Spinal cord (tissue), 10 donors: ENCODE results near the gene TCEANC. TPM values are rescaled to one million over a fixed set of nuclear protein-coding genes. Genes with fewer than 3 reads are reported as not detected.
"Not testable (repeated sequence)": the region's sequence is repeated elsewhere in the genome, so short reads cannot be mapped to it uniquely, and the experiment has no call there.

Experiments
- DNase-seq, 6 donors: peaks; one replicate each; pipeline versions ENCODE4 v3.0.0 to v3.0.0-alpha.2; 2013 to 2015; ENCODE audit warnings: low spot score in 6 of 6, low read depth in 4 of 6
- H3K27ac ChIP-seq: one replicate; pipeline ENCODE4 v1.5.1; 2013; ENCODE audit warnings: low read depth, low read length, control low read depth
- H3K27me3 ChIP-seq: one replicate; pipeline ENCODE4 v1.6.1; 2013; ENCODE audit warnings: low read length; ENCODE audit not compliant: control insufficient read depth, insufficient read depth
- H3K36me3 ChIP-seq: one replicate; pipeline ENCODE4 v1.6.1; 2013; ENCODE audit warnings: low read length; ENCODE audit not compliant: control insufficient read depth, insufficient read depth
- H3K4me1 ChIP-seq: one replicate; pipeline ENCODE4 v1.6.1; 2013; ENCODE audit warnings: low read length; ENCODE audit not compliant: control insufficient read depth, insufficient read depth
- H3K4me3 ChIP-seq: one replicate; pipeline ENCODE4 v1.5.1; 2013; ENCODE audit warnings: low read depth, low read length, control low read depth
- H3K9me3 ChIP-seq: one replicate; pipeline ENCODE4 v1.6.1; 2013; ENCODE audit warnings: low read length; ENCODE audit not compliant: control insufficient read depth, insufficient read depth
- whole genome bisulfite sequencing: methylation state at CpG from one replicate; pipeline ENCODE4 v1.1.5; 2013; ENCODE audit warnings: missing lambda C conversion rate; ENCODE audit not compliant: insufficient coverage; 5-methylcytosine and 5-hydroxymethylcytosine counted together
- polyA plus RNA-seq, 2 donors: library from polyadenylated mRNA; unstranded; fragments of 120-200 nt; gene quantifications; one replicate each; pipeline ENCODE4 v1.2.1, GENCODE V29; 2013; ENCODE audit not compliant: insufficient read length in 2 of 2
- total RNA-seq, 2 donors: library from RNA; depleted of rRNA in 1 of 2; stranded (reverse); fragments of 120-200 nt in 1 of 2; fragments of >200 nt in 1 of 2; gene quantifications; one replicate each; pipeline versions ENCODE4 v1.2.3 to v1.2.4, GENCODE V29; 2013 to 2014
- donor health status: healthy.

Gene TCEANC
- total and polyA plus RNA-seq, 4 donors = 4.7 to 9.6 (median 7.1) TPM

DNA sequence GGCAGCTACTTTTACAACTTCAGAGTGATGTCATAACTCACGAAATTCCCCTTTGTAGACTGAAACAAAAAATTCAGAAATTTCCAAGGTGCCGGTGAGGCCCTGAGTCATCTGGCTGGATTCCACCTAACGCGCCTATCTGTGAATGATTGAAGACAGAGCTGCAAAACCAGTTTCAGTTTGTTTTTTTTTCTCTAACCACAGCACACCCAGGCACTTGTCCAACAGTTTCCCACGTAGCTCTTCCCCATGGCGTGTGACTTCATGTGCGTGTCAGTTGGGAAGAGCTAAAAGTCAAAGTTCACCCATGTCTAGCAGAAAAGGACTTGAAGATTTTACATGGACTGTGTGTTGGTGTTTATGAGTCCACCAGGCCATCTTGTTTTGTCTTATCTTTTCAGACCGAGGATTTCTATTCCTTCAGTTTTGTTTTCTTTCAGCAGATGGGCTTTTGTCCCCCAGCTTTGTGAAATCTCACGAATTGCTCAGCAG lies 16.4 kb downstream of the TCEANC start:
- DNase-seq = no peak
- WGBS = 60% methylated on average over 4 of the region's 9 CpGs
- Histone ChIP-seq H3K27me3 (peaks cover 26% of the 10 kb centered on the region), H3K4me1 (peaks cover 6% of the 10 kb centered on the region), H3K4me3 (no peak overlapping the region), H3K9me3 (no peaks in the 10 kb centered on the region), H3K36me3 (no peaks in the 10 kb centered on the region), H3K27ac (no peak overlapping the region)

DNA sequence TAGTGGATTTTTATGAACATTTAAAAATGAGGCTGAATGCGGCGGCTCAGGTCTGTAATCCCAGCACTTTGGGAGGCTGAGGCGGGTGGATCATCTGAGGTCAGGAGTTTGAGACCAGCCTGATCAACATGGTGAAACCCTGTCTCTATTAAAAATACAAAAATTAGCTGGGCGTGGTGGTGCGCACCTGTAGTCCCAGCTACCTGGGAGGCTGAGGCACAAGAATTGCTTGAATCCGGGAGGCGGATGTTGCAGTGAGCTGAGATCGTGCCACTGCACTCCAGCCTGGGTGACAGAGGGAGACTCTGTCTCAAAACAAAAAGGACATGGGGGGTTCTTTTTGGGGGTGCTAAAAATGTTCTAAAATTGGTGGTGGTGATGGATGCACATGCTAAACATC lies 16.8 kb downstream of the TCEANC start:
- not testable (repeated sequence) for H3K9me3 ChIP-seq, DNase-seq, H3K36me3 ChIP-seq, H3K4me1 ChIP-seq, H3K27ac ChIP-seq, H3K4me3 ChIP-seq
- WGBS = 94% methylated on average over 4 of the region's 8 CpGs
- H3K27me3 ChIP-seq = peaks cover 25% of the 10 kb centered on the region

DNA sequence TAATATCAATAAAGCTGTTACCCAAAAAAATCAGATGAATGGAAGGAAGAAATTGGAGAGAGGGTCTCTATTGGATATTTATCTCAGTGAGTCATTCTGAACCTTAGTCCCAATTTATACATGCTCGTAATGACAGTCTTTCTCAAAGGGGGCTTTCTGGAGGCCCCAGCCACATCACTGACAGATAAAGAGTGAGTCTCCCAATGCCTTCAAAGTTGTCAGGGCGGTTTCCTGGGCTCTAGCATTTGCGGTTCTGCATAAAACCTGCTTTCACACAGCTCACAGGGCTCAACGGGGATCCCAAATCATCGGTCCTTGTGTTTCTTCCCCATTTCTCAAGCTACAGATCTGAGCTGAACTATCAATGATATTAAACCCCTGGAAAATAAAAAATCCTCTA lies 17.3 kb downstream of the TCEANC start:
- peaks cover 6% of the 10 kb centered on the region for H3K4me1 ChIP-seq
- 89% methylated on average over 5 of the region's 5 CpGs for WGBS
- no peaks in the 10 kb centered on the region for H3K9me3 ChIP-seq

DNA sequence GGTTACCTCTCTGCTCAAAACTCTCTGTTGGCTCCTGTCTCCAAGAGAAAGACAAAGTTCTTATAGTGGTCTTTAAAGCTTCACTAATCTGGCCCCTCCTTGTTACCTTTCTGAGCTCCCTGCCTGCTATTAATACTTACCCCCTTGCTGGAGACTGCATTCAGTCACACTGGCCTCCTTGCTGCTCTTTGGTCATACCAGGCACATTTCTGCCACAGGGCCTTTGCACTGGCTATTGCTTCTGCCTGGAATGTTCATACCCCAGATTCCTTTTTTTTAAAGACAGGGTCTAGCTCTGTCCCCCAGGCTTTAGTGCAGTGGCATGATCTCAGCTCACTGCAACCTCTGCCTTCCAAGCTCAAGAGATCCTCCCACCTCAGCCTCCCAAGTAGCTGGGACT lies 20.1 kb downstream of the TCEANC start:
- DNase-seq = no peak
- Histone ChIP-seq H3K36me3 (no peaks in the 10 kb centered on the region), H3K27me3 (peaks cover 15% of the 10 kb centered on the region), H3K27ac (no peak overlapping the region), H3K9me3 (no peaks in the 10 kb centered on the region), H3K4me1 (no peaks in the 10 kb centered on the region), H3K4me3 (no peak overlapping the region)

More for the DNA sequence above, 17.3 kb downstream of the TCEANC start:
- no peak for DNase-seq
- H3K27ac ChIP-seq = no peak overlapping the region
- H3K4me3 ChIP-seq = no peak overlapping the region
- peaks cover 23% of the 10 kb centered on the region for H3K27me3 ChIP-seq
- H3K36me3 ChIP-seq = no peaks in the 10 kb centered on the region

DNA sequence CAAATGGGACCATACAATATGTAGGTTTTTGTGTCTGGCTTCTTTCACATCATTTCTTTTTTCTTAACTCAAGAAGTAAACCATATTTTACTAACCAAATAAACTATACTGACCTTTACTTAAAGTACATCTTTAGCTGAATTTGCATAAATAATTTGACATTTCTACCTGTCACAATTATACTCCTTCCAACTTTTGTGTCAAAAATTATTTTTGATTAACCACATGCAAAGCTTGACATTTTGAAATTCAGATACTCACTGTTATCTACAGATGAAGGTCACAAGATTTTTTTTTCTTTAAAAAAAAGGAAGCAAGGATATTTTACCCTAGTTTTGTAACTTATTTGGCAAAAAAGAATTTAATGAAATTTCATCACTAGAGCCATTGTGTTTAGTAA lies 23.9 kb downstream of the TCEANC start:
- Histone ChIP-seq H3K27ac (no peak overlapping the region), H3K4me3 (no peak overlapping the region), H3K4me1 (no peaks in the 10 kb centered on the region), H3K27me3 (peaks cover 10% of the 10 kb centered on the region), H3K36me3 (no peaks in the 10 kb centered on the region), H3K9me3 (no peaks in the 10 kb centered on the region)
- no peak for DNase-seq

DNA sequence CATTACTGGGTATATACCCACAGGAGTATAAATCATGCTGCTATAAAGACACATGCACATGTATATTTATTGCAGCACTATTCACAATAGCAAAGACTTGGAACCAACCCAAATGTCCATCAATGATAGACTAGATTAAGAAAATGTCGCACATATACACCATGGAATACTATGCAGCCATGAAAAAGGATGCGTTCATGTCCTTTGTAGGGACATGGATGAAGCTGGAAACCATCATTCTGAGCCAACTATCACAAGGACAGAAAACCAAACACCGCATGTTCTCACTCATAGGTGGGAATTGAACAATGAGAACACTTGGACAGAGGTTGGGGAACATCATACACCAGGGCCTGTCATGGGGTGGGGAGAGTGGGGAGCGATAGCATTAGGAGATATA lies 26.8 kb downstream of the TCEANC start:
- H3K36me3 ChIP-seq, H3K27ac ChIP-seq, H3K4me3 ChIP-seq, H3K4me1 ChIP-seq, DNase-seq, H3K9me3 ChIP-seq: not testable (repeated sequence)
- 71% methylated on average over 1 of the region's 4 CpGs for WGBS
- peaks cover 12% of the 10 kb centered on the region for H3K27me3 ChIP-seq

DNA sequence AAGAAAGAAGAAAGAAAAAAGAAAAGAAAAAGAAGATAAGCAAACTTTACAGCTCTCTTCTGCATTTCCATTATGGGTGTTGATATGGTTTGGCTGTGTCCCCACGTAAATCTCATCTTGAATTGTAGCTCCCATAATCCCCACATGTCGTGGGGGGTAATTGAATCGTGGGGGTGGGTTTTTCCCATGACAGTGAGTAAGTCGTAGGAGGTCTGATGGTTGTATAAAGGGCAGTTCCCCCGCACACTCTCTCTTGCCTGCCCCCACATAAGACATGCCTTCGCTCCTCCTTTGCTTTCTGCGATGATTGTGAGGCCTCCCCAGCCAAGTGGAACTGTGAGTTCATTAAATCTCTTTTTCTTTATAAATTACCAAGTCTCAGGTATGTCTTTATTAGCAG lies 28.7 kb downstream of the TCEANC start:
- peaks cover 17% of the 10 kb centered on the region for H3K27me3 ChIP-seq
- no peaks in the 10 kb centered on the region for H3K36me3 ChIP-seq
- no peak overlapping the region for H3K4me3 ChIP-seq
- no CpG with 5 or more reads among the region's 7 CpGs for WGBS
- H3K4me1 ChIP-seq = no peaks in the 10 kb centered on the region
- H3K27ac ChIP-seq = no peak overlapping the region
- H3K9me3 ChIP-seq = no peaks in the 10 kb centered on the region
- DNase-seq = no peak

DNA sequence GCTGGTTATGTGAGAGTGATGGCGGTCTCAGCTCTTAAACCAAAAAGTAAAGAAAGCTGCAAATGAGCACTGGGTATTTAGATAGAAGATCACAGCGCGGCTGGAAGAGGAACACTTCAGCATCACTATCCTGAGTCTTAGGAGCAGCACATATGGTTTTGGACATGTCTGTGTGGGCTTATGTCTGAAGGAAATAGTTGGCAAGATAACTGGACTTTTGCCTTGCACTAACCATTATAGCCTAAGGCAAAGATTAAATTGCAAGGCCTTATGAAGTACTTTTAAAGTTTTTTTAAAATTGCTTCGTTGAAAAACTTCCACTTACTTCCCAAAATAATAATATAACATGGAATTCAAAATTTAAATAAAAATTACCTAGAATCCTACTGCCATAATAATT lies 31.4 kb downstream of the TCEANC start:
- 73% methylated on average over 3 of the region's 4 CpGs for WGBS
- H3K4me3 ChIP-seq = no peak overlapping the region

DNA sequence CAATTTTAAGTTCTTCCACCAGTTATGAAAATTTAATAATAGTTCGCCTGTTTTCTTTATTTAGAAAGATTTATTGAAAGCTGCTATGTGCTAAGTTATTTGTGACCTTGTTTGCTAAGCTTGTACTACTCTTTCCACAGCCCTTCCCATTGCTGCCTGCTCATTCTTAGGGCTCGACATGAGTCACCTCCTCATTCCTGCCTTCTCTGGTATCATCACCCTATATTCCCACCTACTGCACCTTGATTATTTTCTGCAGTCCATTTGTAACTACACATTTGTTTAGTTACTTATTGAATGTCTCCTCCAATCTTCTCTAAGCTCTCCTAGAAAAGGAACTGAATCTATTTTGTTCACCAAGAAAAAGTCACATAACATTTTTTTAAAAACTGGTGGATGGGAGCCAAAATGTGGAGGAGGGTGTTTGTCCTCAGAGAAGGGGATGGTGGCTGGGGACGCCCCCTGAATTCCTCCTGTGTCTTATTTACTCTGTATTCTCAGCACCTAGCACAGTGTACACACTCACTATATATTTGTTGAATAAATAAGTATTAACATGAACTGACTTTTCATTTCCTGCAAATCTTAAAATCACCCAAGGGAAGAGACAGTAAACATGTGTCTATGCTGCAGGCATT lies 32.3 kb downstream of the TCEANC start:
- Histone ChIP-seq H3K4me3 (no peak overlapping the region), H3K4me1 (peaks cover 2% of the 10 kb centered on the region), H3K27me3 (peaks cover 37% of the 10 kb centered on the region), H3K36me3 (no peaks in the 10 kb centered on the region), H3K9me3 (no peaks in the 10 kb centered on the region), H3K27ac (no peak overlapping the region)
- 50% methylated on average over 1 of the region's 3 CpGs for WGBS
- DNase-seq = no peak

More for the DNA sequence above, 31.4 kb downstream of the TCEANC start:
- Histone ChIP-seq H3K4me1 (peaks cover 2% of the 10 kb centered on the region), H3K9me3 (no peaks in the 10 kb centered on the region), H3K27me3 (peaks cover 33% of the 10 kb centered on the region), H3K27ac (no peak overlapping the region), H3K36me3 (no peaks in the 10 kb centered on the region)
- no peak for DNase-seq

DNA sequence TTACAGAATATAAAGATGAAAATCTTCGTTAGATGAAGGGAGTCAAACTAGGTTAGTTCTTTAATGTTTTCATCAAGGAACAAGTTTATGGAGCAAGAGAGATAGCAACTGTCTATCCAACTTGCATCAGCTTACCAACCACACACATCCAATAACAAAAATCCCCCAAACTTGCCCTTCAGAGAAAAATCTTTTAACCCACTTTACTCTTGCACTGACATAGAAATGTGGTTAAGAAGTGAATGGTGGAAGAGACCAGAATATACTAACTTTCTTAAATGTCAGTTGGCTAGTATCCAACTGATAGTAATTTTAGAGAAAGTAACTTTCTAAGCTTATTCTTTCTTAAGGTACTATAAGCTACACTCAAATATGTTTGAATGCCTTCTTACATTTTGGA lies 34.3 kb downstream of the TCEANC start:
- no peak for DNase-seq
- H3K27me3 ChIP-seq = peaks cover 39% of the 10 kb centered on the region
- no peaks in the 10 kb centered on the region for H3K36me3 ChIP-seq
- no CpG with 5 or more reads among the region's 1 CpG for WGBS
- H3K27ac ChIP-seq = no peak overlapping the region
- peaks cover 2% of the 10 kb centered on the region for H3K4me1 ChIP-seq
- H3K9me3 ChIP-seq = no peaks in the 10 kb centered on the region
- no peak overlapping the region for H3K4me3 ChIP-seq
